OCI-LY7 (cell line): ENCODE results near the gene RNF167. TPM values are rescaled to one million over a fixed set of nuclear protein-coding genes. Genes with fewer than 3 reads are reported as not detected.

Experiments used
- BruUV-seq: library from RNA; stranded (reverse); fragments of 400-500 nt; replicated peaks from 2 replicates; lab custom pipeline; 2021; lab: Mats Ljungman, UMichigan
- CTCF ChIA-PET: fragments of 300-600 bp; sonication (Branson Sonifier 250); formaldehyde crosslinking; loops from one replicate; lab custom pipeline; 2022; ENCODE audit warnings: antibody characterized with exemption; ENCODE audit not compliant: unreplicated experiment; lab: Charles Lee
- POLR2A ChIA-PET: fragments of 300-600 bp; sonication (Branson Sonifier 250); formaldehyde crosslinking; loops from one replicate; lab custom pipeline; 2022; ENCODE audit warnings: antibody characterized with exemption; lab: Charles Lee
- DNase-seq: peaks from one replicate; pipeline ENCODE4 v3.0.0-alpha.2; 2015; ENCODE audit warnings: low spot score
- H2AFZ ChIP-seq: fragments of 200-600 bp; sonication (generic), shearing (Covaris generic); 2 replicates; pipeline ENCODE4 v1.6.1; 2014; ENCODE audit warnings: mild to moderate bottlenecking, antibody characterized with exemption, low read length, moderate library complexity
- H3K27ac ChIP-seq: fragments of 200-600 bp; sonication (generic); 2 replicates; pipeline ENCODE4 v1.5.1; 2014; ENCODE audit warnings: mixed run types, low read depth, mild to moderate bottlenecking, moderate library complexity, low read length, inconsistent platforms; ENCODE audit not compliant: poor library complexity, severe bottlenecking
- H3K36me3 ChIP-seq: fragments of 200-600 bp; sonication (generic); 2 replicates; pipeline ENCODE4 v1.6.1; 2014; ENCODE audit warnings: mild to moderate bottlenecking, antibody characterized with exemption, low read length, moderate library complexity, mixed read lengths; ENCODE audit not compliant: insufficient read depth
- H3K4me1 ChIP-seq: fragments of 200-600 bp; sonication (generic); 2 replicates; pipeline ENCODE4 v1.5.1; 2014; ENCODE audit warnings: mild to moderate bottlenecking, low read length; ENCODE audit not compliant: insufficient read depth, poor library complexity, severe bottlenecking
- H3K4me2 ChIP-seq: fragments of 200-600 bp; sonication (generic); 2 replicates; pipeline ENCODE4 v1.6.1; 2014; ENCODE audit warnings: mild to moderate bottlenecking, low read length
- H3K4me3 ChIP-seq: fragments of 200-600 bp; sonication (generic); 2 replicates; pipeline ENCODE4 v1.5.1; 2014; ENCODE audit warnings: mild to moderate bottlenecking, low read depth, low read length; ENCODE audit not compliant: poor library complexity, severe bottlenecking
- H3K79me2 ChIP-seq: fragments of 200-600 bp; sonication (generic); 2 replicates; pipeline ENCODE4 v1.6.1; 2016; ENCODE audit warnings: low read depth, mild to moderate bottlenecking, low read length, moderate library complexity, mixed read lengths; ENCODE audit not compliant: insufficient read depth
- H3K9me2 ChIP-seq: fragments of 200-600 bp; sonication (generic); 2 replicates; pipeline ENCODE4 v1.6.1; 2016; ENCODE audit warnings: mild to moderate bottlenecking, low read length, mixed read lengths; ENCODE audit not compliant: insufficient read depth
- H3K9me3 ChIP-seq: fragments of 200-600 bp; sonication (generic); 2 replicates; pipeline ENCODE4 v1.6.1; 2014; ENCODE audit warnings: mild to moderate bottlenecking, mixed run types, low read length, mixed read lengths
- H4K20me1 ChIP-seq: fragments of 200-600 bp; sonication (generic); 2 replicates; pipeline ENCODE4 v1.6.1; 2014; ENCODE audit warnings: mild to moderate bottlenecking, antibody characterized with exemption, low read length, moderate library complexity, mixed read lengths; ENCODE audit not compliant: insufficient read depth
- EZH2phosphoT487 ChIP-seq: fragments of 200-600 bp; sonication (generic); IDR thresholded peaks from 2 replicates; pipeline ENCODE4 v1.6.1; 2018; ENCODE audit warnings: low read depth, borderline replicate concordance, mild to moderate bottlenecking, mixed run types, antibody characterized with exemption, low read length, moderate library complexity, mixed read lengths
- intact Hi-C: fragments of 100-400 bp; cut with micrococcal nuclease; formaldehyde crosslinking; loops from one replicate; pipeline ENCODE4 v1.10.0; 2022; ENCODE audit not compliant: unreplicated experiment
- total RNA-seq, 2 experiments: library from RNA; depleted of rRNA in 1 of 2; stranded (reverse); fragments of >200 nt in 1 of 2; shearing (Covaris generic) in 1 of 2; gene quantifications; 2 replicates each; pipeline ENCODE4 v1.2.3, GENCODE V29; 2014 to 2022
- TF ChIP-seq, protein P1 (sequence below): fragments of 200-600 bp; sonication (generic); conservative IDR thresholded peaks from 2 replicates; pipeline ENCODE4 v1.5.1; 2014; ENCODE audit warnings: mild to moderate bottlenecking, antibody characterized with exemption, low read length, moderate library complexity, mixed read lengths

RNF167 gene
- total RNA-seq, 2 experiments from 2014 or later, result 46.5 to 124 TPM

DNA sequence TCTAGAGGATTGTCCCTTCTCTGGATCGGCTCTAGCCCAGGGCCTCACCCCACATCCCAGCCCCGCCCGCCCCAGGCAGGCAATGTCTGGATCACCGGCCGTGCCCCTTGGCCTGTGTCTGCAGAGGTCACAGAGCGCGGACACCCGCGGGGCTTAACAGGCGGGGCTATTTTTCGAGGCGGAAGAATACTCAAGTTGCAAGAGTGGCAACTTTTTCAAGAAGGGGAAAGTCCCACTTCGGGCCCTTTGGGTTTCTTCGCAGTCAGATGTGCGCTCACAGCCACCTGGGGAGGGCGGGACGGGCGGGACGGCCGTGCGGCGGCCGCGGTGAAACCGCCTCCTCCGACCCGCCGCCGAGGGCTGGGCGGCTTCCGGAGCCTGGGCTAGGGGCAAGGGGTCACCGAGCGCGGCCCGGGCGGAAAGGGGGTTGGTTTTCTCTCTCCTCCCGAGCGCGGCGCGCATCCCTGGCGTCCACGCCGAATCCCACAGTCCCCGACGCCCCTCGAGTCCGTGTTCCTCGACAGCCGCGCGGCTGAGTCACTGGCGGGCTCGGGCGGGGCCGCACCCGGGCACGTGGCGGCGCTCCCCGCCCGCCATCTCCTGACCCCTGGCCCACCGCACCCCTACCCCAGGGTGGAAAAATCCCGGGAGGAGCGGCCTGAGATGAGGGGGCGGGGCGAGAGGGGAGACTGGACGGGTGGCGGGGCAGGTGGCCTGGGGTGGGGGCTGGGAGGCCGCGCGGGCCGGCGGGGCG, 9.4 kb downstream of the RNF167 start:
- Histone ChIP-seq H2AFZ (peak overlapping the region; percentile 15; the same call in 1 of the 2 replicates), H3K79me2 (peaks cover 35% of the 10 kb centered on the region)

DNA sequence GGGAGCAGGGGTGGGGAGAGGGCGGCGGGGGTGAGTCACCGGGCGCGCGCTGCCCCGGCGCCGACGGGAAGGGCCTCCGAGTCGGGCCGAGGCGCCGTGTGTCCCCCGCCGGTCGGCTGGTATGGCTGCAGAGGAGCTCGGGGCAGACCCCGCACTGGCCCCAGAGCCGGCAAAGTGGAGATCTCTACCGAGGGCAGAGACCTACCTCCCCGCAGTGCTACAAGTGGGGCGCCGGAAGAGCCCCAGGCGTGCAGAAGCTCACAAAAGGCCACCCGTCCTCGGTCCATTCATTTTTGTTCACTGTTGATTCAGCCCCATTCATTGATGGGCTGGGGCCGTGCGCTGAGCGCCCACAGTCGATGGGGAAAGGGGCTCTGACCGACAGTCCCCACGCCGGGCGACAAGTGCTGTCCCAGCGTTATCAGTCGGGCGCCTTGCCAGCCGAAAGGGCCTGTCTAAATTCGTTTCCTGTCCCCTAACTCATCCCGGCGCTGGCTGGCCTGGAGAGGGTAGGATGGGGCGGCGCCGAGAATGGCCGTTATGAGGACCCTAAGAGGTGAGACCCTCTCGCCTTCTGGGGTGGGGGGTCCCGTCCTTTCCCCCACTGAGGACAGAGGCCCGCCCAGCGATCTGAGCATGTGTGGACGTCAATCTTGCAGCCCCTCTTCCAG, 10.1 kb downstream of the RNF167 start:
- ChIA-PET POLR2A (interaction anchor here (3.8 to 5.9 kb wide), 2 partner anchors 10 to 17 kb away, joined by 18 to 51 read pairs; partner anchors contain the start of genes RNF167, SLC25A11 and SPAG7), CTCF (no interaction called here)
- peak; percentile 51 for DNase-seq
- Histone ChIP-seq H3K79me2 (peaks cover 31% of the 10 kb centered on the region), H3K9me3 (no peaks in the 10 kb centered on the region), H2AFZ (peak overlapping the region; percentile 48; the same call in 1 of the 2 replicates), H3K9me2 (no peaks in the 10 kb centered on the region), H3K27ac (peak overlapping the region; percentile 99), H4K20me1 (peaks cover 16% of the 10 kb centered on the region), H3K4me3 (peak overlapping the region; percentile 100), H3K36me3 (peaks cover 30% of the 10 kb centered on the region), H3K4me2 (peak overlapping the region; percentile 93), H3K4me1 (peaks cover 36% of the 10 kb centered on the region)
- no peak for TF ChIP-seq EZH2phosphoT487
- intact Hi-C loops, result no loop called here
- no TSS peak for BruUV-seq

More for the DNA sequence above, 9.4 kb downstream of the RNF167 start:
- Histone ChIP-seq H4K20me1 (peaks cover 19% of the 10 kb centered on the region), H3K9me2 (no peaks in the 10 kb centered on the region), H3K4me1 (peaks cover 44% of the 10 kb centered on the region), H3K27ac (peak overlapping the region; percentile 99), H3K36me3 (peaks cover 37% of the 10 kb centered on the region), H3K9me3 (no peaks in the 10 kb centered on the region), H3K4me3 (peak overlapping the region; percentile 100), H3K4me2 (peak overlapping the region; percentile 93)
- ChIA-PET CTCF (no interaction called here), POLR2A (interaction anchor here (3.8 to 5.9 kb wide), 2 partner anchors 10 to 18 kb away, joined by 18 to 51 read pairs; partner anchors contain the start of genes RNF167, SLC25A11 and SPAG7)
- BruUV-seq, result no TSS peak
- TF ChIP-seq, protein P1, sequence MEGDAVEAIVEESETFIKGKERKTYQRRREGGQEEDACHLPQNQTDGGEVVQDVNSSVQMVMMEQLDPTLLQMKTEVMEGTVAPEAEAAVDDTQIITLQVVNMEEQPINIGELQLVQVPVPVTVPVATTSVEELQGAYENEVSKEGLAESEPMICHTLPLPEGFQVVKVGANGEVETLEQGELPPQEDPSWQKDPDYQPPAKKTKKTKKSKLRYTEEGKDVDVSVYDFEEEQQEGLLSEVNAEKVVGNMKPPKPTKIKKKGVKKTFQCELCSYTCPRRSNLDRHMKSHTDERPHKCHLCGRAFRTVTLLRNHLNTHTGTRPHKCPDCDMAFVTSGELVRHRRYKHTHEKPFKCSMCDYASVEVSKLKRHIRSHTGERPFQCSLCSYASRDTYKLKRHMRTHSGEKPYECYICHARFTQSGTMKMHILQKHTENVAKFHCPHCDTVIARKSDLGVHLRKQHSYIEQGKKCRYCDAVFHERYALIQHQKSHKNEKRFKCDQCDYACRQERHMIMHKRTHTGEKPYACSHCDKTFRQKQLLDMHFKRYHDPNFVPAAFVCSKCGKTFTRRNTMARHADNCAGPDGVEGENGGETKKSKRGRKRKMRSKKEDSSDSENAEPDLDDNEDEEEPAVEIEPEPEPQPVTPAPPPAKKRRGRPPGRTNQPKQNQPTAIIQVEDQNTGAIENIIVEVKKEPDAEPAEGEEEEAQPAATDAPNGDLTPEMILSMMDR, result no peak
- TF ChIP-seq EZH2phosphoT487, result no peak
- DNase-seq, result peak; percentile 93
- intact Hi-C loops, result loop anchor here (1.0 to 10.0 kb wide), 2 partner anchors 18 to 245 kb away; partner anchors contain the start of genes SPAG7 and ZNF594

DNA sequence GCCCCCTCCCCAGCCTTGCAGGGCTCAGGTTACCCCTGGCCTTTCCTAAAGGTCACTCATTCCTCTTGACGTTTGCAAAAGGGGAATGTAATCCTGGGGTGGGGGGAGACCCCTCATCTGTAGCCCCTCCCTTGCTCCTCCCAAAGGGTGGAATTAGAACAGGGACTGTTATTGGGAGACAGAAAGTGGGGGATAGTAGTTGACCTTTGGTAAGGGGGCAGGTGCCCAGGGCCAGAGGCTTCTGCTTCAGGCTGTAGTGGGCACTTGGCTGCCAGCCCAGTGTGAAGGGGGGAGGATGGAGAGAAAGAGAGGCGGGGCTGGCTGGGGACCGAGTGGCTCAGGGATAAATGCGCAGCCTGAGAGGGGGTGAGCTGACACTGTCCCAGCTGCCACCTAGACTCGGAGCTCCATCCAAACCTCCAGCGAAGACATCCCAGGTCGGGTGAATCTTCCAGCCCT, 10.7 kb downstream of the RNF167 start, which contains the start of gene ENO3:
TSS of gene ENO3 (plus strand) at position 374 of the 459 bp plus-strand sequence. CDS start 711 bp downstream, outside the sequence.
- Histone ChIP-seq H4K20me1 (peaks cover 11% of the 10 kb centered on the region), H3K79me2 (peaks cover 25% of the 10 kb centered on the region), H3K4me3 (peak within 1 kb of the TSS; percentile 100), H3K9me2 (no peaks in the 10 kb centered on the region), H3K9me3 (no peaks in the 10 kb centered on the region), H2AFZ (peak within 1 kb of the TSS; percentile 48; the same call in 1 of the 2 replicates), H3K4me1 (peaks cover 31% of the 10 kb centered on the region), H3K4me2 (peak within 1 kb of the TSS; percentile 93), H3K27ac (peak within 1 kb of the TSS; percentile 99), H3K36me3 (peaks cover 25% of the 10 kb centered on the region)
- no peak for TF ChIP-seq EZH2phosphoT487
- peak; percentile 36 for DNase-seq
- no TSS peak for BruUV-seq
- POLR2A ChIA-PET, result interaction anchor here (0.7 to 5.9 kb wide), 3 partner anchors 11 to 17 kb away, joined by 3 to 51 read pairs (median 18); partner anchors contain the start of genes RNF167, SLC25A11 and SPAG7
- CTCF ChIA-PET, result interaction anchor here (1.2 kb wide), 1 partner anchor 17 kb away, joined by 3 read pairs; the partner anchor contains the start of gene SPAG7
- intact Hi-C loops, result no loop called here
